ENCODE data around the gene SENP5.
"Not testable (repeated sequence)": the region's sequence is repeated elsewhere in the genome, so short reads cannot be mapped to it uniquely, and the experiment has no call there.

Gene SENP5

GRCh38 chr3:196867507-196868296, at the start of gene SENP5:
TSS of gene SENP5 (plus strand) at chr3:196867920. CDS start at chr3:196885182, 17,262 bp downstream.
- DNase-seq (ENCODE audit: low read depth in 2 of 2) = peak; percentile 86 to 88

- DNase-seq (ENCODE audit: low read depth in 2 of 2) = no peak
Observed at GRCh38 chr3:196821806-196822355, 45.8 kb upstream of the SENP5 start.

- not testable (repeated sequence) for DNase-seq (ENCODE audit: low read depth in 2 of 2)
Observed at GRCh38 chr3:196829651-196830050, 38.1 kb upstream of the SENP5 start.

GRCh38 chr3:196835086-196835485, 32.6 kb upstream of the SENP5 start:
- no peak for DNase-seq (ENCODE audit: low read depth in 2 of 2)

- not testable (repeated sequence) for DNase-seq (ENCODE audit: low read depth in 2 of 2)
Observed at GRCh38 chr3:196836626-196837025, 31.1 kb upstream of the SENP5 start.

GRCh38 chr3:196837819-196838420, 29.8 kb upstream of the SENP5 start:
- peak; percentile 48 to 50 for DNase-seq (ENCODE audit: low read depth in 2 of 2)

GRCh38 chr3:196839351-196839750, 28.4 kb upstream of the SENP5 start:
- not testable (repeated sequence) for DNase-seq (ENCODE audit: low read depth in 2 of 2)

GRCh38 chr3:196842567-196843434, 24.9 kb upstream of the SENP5 start:
- DNase-seq (ENCODE audit: low read depth in 2 of 2) = no peak

- DNase-seq (ENCODE audit: low read depth in 2 of 2) = no peak
Observed at GRCh38 chr3:196843435-196844110, 24.1 kb upstream of the SENP5 start.

- not testable (repeated sequence) for DNase-seq (ENCODE audit: low read depth in 2 of 2)
Observed at GRCh38 chr3:196844235-196845219, 23.2 kb upstream of the SENP5 start.

GRCh38 chr3:196848375-196848774, 19.3 kb upstream of the SENP5 start:
- DNase-seq (ENCODE audit: low read depth in 2 of 2) = not testable (repeated sequence)

GRCh38 chr3:196849180-196849741, 18.5 kb upstream of the SENP5 start:
- no peak for DNase-seq (ENCODE audit: low read depth in 2 of 2)

GRCh38 chr3:196863000-196863399, 4.7 kb upstream of the SENP5 start:
- DNase-seq (ENCODE audit: low read depth in 2 of 2) = not testable (repeated sequence)

GRCh38 chr3:196867155-196867506, 589 bp upstream of the SENP5 start:
- DNase-seq (ENCODE audit: low read depth in 2 of 2) = no peak

- DNase-seq (ENCODE audit: low read depth in 2 of 2) = no peak
Observed at GRCh38 chr3:196868297-196868661, 559 bp downstream of the SENP5 start.

GRCh38 chr3:196872316-196872715, 4.6 kb downstream of the SENP5 start:
- no peak for DNase-seq (ENCODE audit: low read depth in 2 of 2)

- not testable (repeated sequence) for DNase-seq (ENCODE audit: low read depth in 2 of 2)
Observed at GRCh38 chr3:196874511-196875094, 6.9 kb downstream of the SENP5 start.

GRCh38 chr3:196875258-196875657, 7.5 kb downstream of the SENP5 start:
- no peak for DNase-seq (ENCODE audit: low read depth in 2 of 2)

GRCh38 chr3:196883361-196883760, 15.6 kb downstream of the SENP5 start:
- no peak for DNase-seq (ENCODE audit: low read depth in 2 of 2)

GRCh38 chr3:196886144-196886543, 18.4 kb downstream of the SENP5 start:
- DNase-seq (ENCODE audit: low read depth in 2 of 2) = no peak

Data from stimulated activated CD8-positive, alpha-beta memory T cell treated with anti-CD3 and anti-CD28 coated beads, Interleukin-15, amount 100 ng/mL, for 48 hours (primary cell).